ENCODE results near the gene PER2. TPM values are rescaled to one million over a fixed set of nuclear protein-coding genes. Genes with fewer than 3 reads are reported as not detected.

The PER2 gene
- polyA plus RNA-seq, 4 donors: 2.2 to 16.5 (median 4.1) TPM

- DNase-seq: peak; percentile 68 to 71
- peak overlapping the region in 2 of 3 donors; percentile 42 to 61 for H3K27ac ChIP-seq (ENCODE audit: low read depth in 1 of 3, low read length in 2 of 3)
Observed at GRCh38 chr2:238305965-238306671, 17.7 kb upstream of the PER2 start.

GRCh38 chr2:238305092-238305862, 16.9 kb upstream of the PER2 start:
- no peaks in the 10 kb centered on the region for H3K27me3 ChIP-seq (ENCODE audit: control insufficient read depth in 3 of 3, insufficient read depth in 3 of 3, low read length in 3 of 3)
- WGBS, 3 donors: 58 to 76% (median 69%) methylated on average over 12 of the region's 12 CpGs
- peak in 1 of 2 donors; percentile 41 for DNase-seq

More at GRCh38 chr2:238305965-238306671, 17.7 kb upstream of the PER2 start:
- H3K4me3 ChIP-seq (ENCODE audit: low read depth in 1 of 3, low read length in 3 of 3): no peak overlapping the region
- no peaks in the 10 kb centered on the region for H3K27me3 ChIP-seq (ENCODE audit: control insufficient read depth in 3 of 3, insufficient read depth in 3 of 3, low read length in 3 of 3)
- H3K4me1 ChIP-seq (ENCODE audit: control insufficient read depth in 3 of 3, insufficient read depth in 2 of 3, low read depth in 1 of 3, low read length in 2 of 3): peaks cover 0 to 15% (median 2%) of the 10 kb centered on the region in 3 donors
- 24 to 63% (median 45%) methylated on average over 11 of the region's 11 CpGs for WGBS, 3 donors
- H3K36me3 ChIP-seq (ENCODE audit: control insufficient read depth in 3 of 3, insufficient read depth in 2 of 3, low read depth in 1 of 3, low read length in 3 of 3): no peaks in the 10 kb centered on the region
- no peaks in the 10 kb centered on the region for H3K9me3 ChIP-seq (ENCODE audit: control insufficient read depth in 2 of 2, insufficient read depth in 1 of 2, low read depth in 1 of 2, low read length in 1 of 2)
- FAIRE-seq: no peak

DNA sequence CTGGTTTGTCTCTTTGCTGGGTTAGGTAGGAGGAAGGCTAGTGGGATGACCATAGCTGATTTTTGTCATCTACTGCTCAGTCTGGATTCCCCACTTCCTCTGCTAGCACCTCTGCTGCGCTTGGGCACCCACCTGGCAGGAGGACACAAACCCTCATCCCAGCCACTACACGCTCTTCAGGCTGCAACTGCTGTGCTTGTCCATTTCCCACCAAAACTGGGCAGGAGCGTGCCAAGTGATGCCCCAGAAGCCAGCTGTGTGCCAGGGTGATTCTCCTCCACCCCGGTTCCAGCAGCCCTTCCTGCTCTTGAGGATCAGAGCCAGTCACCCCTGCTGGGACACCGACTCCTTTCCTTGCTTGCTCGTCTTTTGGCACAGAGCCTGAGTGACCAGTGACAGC, 15.7 kb upstream of the PER2 start:
- H3K27ac ChIP-seq (ENCODE audit: low read depth in 1 of 3, low read length in 2 of 3): no peak overlapping the region
- H3K27me3 ChIP-seq (ENCODE audit: control insufficient read depth in 3 of 3, insufficient read depth in 3 of 3, low read length in 3 of 3): no peaks in the 10 kb centered on the region
- FAIRE-seq (no peak), DNase-seq (no peak)
- whole genome bisulfite sequencing, 3 donors: 92 to 96% (median 93%) methylated on average over 6 of the region's 6 CpGs
- H3K4me3 ChIP-seq (ENCODE audit: low read depth in 1 of 3, low read length in 3 of 3): no peak overlapping the region
- H3K36me3 ChIP-seq (ENCODE audit: control insufficient read depth in 3 of 3, insufficient read depth in 2 of 3, low read depth in 1 of 3, low read length in 3 of 3): no peaks in the 10 kb centered on the region
- H3K9me3 ChIP-seq (ENCODE audit: control insufficient read depth in 2 of 2, insufficient read depth in 1 of 2, low read depth in 1 of 2, low read length in 1 of 2): no peaks in the 10 kb centered on the region
- H3K4me1 ChIP-seq (ENCODE audit: control insufficient read depth in 3 of 3, insufficient read depth in 2 of 3, low read depth in 1 of 3, low read length in 2 of 3): peaks cover 0 to 33% (median 2%) of the 10 kb centered on the region in 3 donors

More at GRCh38 chr2:238305092-238305862, 16.9 kb upstream of the PER2 start:
- no peak for FAIRE-seq
- Histone ChIP-seq H3K9me3 (ENCODE audit: control insufficient read depth in 2 of 2, insufficient read depth in 1 of 2, low read depth in 1 of 2, low read length in 1 of 2) (no peaks in the 10 kb centered on the region), H3K36me3 (ENCODE audit: control insufficient read depth in 3 of 3, insufficient read depth in 2 of 3, low read depth in 1 of 3, low read length in 3 of 3) (no peaks in the 10 kb centered on the region), H3K27ac (ENCODE audit: low read depth in 1 of 3, low read length in 2 of 3) (no peak overlapping the region), H3K4me3 (ENCODE audit: low read depth in 1 of 3, low read length in 3 of 3) (no peak overlapping the region), H3K4me1 (ENCODE audit: control insufficient read depth in 3 of 3, insufficient read depth in 2 of 3, low read depth in 1 of 3, low read length in 2 of 3) (peaks cover 0 to 22% (median 2%) of the 10 kb centered on the region in 3 donors)

GRCh38 chr2:238302751-238303150, 14.3 kb upstream of the PER2 start:
- WGBS, 3 donors: 80 to 92% (median 87%) methylated on average over 9 of the region's 9 CpGs
- Histone ChIP-seq H3K27me3 (ENCODE audit: control insufficient read depth in 3 of 3, insufficient read depth in 3 of 3, low read length in 3 of 3) (no peaks in the 10 kb centered on the region), H3K36me3 (ENCODE audit: control insufficient read depth in 3 of 3, insufficient read depth in 2 of 3, low read depth in 1 of 3, low read length in 3 of 3) (no peaks in the 10 kb centered on the region), H3K4me1 (ENCODE audit: control insufficient read depth in 3 of 3, insufficient read depth in 2 of 3, low read depth in 1 of 3, low read length in 2 of 3) (peaks cover 0 to 33% (median 2%) of the 10 kb centered on the region in 3 donors), H3K4me3 (ENCODE audit: low read depth in 1 of 3, low read length in 3 of 3) (no peak overlapping the region), H3K9me3 (ENCODE audit: control insufficient read depth in 2 of 2, insufficient read depth in 1 of 2, low read depth in 1 of 2, low read length in 1 of 2) (no peaks in the 10 kb centered on the region), H3K27ac (ENCODE audit: low read depth in 1 of 3, low read length in 2 of 3) (no peak overlapping the region)
- no peak for DNase-seq
- no peak for FAIRE-seq

GRCh38 chr2:238302087-238302486, 13.7 kb upstream of the PER2 start:
- DNase-seq (no peak), FAIRE-seq (no peak)
- H3K27ac ChIP-seq (ENCODE audit: low read depth in 1 of 3, low read length in 2 of 3): no peak overlapping the region
- peaks cover 0 to 33% (median 2%) of the 10 kb centered on the region in 3 donors for H3K4me1 ChIP-seq (ENCODE audit: control insufficient read depth in 3 of 3, insufficient read depth in 2 of 3, low read depth in 1 of 3, low read length in 2 of 3)
- no peak overlapping the region for H3K4me3 ChIP-seq (ENCODE audit: low read depth in 1 of 3, low read length in 3 of 3)
- H3K36me3 ChIP-seq (ENCODE audit: control insufficient read depth in 3 of 3, insufficient read depth in 2 of 3, low read depth in 1 of 3, low read length in 3 of 3): no peaks in the 10 kb centered on the region
- H3K9me3 ChIP-seq (ENCODE audit: control insufficient read depth in 2 of 2, insufficient read depth in 1 of 2, low read depth in 1 of 2, low read length in 1 of 2): no peaks in the 10 kb centered on the region
- no peaks in the 10 kb centered on the region for H3K27me3 ChIP-seq (ENCODE audit: control insufficient read depth in 3 of 3, insufficient read depth in 3 of 3, low read length in 3 of 3)
- WGBS, 3 donors: 81 to 88% (median 87%) methylated on average over 3 of the region's 3 CpGs

DNA sequence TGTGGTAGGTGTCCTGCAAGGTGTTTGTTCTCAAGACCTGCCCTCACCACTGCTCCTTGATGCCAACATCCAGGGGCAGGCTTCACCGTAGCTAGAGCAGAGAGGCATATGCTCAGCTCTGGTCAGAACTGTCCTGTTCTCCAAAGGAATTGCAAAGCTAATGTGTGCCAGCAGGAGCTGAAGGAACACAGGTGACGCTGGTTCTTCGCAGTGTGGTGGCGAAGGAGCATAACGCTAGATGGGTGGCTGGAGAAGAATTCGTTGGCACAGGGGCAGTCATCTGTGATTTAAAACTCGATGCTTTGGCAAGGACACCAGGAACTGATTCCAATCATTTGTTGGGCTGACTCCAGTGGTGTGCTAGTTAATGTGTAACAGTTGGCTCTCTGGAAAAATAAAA, 11.4 kb upstream of the PER2 start:
- Histone ChIP-seq H3K4me3 (ENCODE audit: low read depth in 1 of 3, low read length in 3 of 3) (no peak overlapping the region), H3K27me3 (ENCODE audit: control insufficient read depth in 3 of 3, insufficient read depth in 3 of 3, low read length in 3 of 3) (no peaks in the 10 kb centered on the region), H3K36me3 (ENCODE audit: control insufficient read depth in 3 of 3, insufficient read depth in 2 of 3, low read depth in 1 of 3, low read length in 3 of 3) (peaks cover 0 to 2% (median 0%) of the 10 kb centered on the region in 3 donors), H3K4me1 (ENCODE audit: control insufficient read depth in 3 of 3, insufficient read depth in 2 of 3, low read depth in 1 of 3, low read length in 2 of 3) (peaks cover 0 to 21% (median 0%) of the 10 kb centered on the region in 3 donors), H3K27ac (ENCODE audit: low read depth in 1 of 3, low read length in 2 of 3) (peak overlapping the region in 2 of 3 donors; percentile 51 to 77), H3K9me3 (ENCODE audit: control insufficient read depth in 2 of 2, insufficient read depth in 1 of 2, low read depth in 1 of 2, low read length in 1 of 2) (no peaks in the 10 kb centered on the region)
- DNase-seq: peak; percentile 60 to 78
- FAIRE-seq: no peak
- 11 to 44% (median 32%) methylated on average over 7 of the region's 7 CpGs for WGBS, 3 donors

DNA sequence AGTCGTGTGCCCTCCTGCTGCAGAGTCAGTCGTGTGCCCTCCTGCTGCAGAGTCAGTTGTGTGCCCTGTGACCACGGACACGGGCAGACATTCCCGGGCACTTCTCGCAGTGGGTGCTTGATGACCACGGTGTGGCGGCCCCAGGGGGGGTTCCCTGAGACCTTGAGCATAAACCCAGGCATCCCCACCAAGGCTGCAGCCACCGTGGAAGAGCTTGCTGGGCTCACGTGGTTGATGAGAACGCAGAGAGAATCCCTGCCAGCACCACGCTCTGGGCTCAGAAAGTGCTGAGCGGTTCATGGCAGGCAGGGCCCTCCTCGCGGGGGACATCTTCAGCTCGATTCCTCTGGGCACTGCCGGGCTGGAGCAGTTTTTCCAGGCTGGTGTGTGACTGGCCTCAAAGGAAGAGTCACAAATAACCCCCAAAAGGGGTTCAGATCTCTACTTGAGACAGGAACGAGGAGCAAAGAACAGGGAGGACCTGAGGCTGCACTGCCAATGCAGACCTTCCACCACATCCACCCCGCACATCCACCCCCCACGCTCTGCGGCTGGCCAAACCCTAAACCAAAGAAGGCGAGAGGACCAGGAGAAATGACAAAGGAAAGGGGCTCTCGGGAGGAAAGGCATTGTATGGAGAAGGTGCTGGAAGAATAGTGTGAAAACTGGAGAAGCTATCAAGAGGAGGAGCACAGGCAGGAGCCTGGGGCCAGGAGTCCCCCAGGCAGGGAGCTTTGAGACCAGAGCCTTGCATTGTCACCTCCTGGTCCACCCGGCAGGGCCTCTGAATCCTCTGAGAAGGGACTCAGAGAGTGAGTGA, 8.4 kb upstream of the PER2 start:
- FAIRE-seq (no peak), DNase-seq (no peak)
- H3K36me3 ChIP-seq (ENCODE audit: control insufficient read depth in 3 of 3, insufficient read depth in 2 of 3, low read depth in 1 of 3, low read length in 3 of 3): peaks cover 0 to 4% (median 0%) of the 10 kb centered on the region in 3 donors
- no peaks in the 10 kb centered on the region for H3K9me3 ChIP-seq (ENCODE audit: control insufficient read depth in 2 of 2, insufficient read depth in 1 of 2, low read depth in 1 of 2, low read length in 1 of 2)
- H3K27ac ChIP-seq (ENCODE audit: low read depth in 1 of 3, low read length in 2 of 3): no peak overlapping the region
- peaks cover 0 to 31% (median 3%) of the 10 kb centered on the region in 3 donors for H3K4me1 ChIP-seq (ENCODE audit: control insufficient read depth in 3 of 3, insufficient read depth in 2 of 3, low read depth in 1 of 3, low read length in 2 of 3)
- no peak overlapping the region for H3K4me3 ChIP-seq (ENCODE audit: low read depth in 1 of 3, low read length in 3 of 3)
- 77 to 81% (median 80%) methylated on average over 22 to 24 of the region's 24 CpGs for WGBS, 3 donors
- H3K27me3 ChIP-seq (ENCODE audit: control insufficient read depth in 3 of 3, insufficient read depth in 3 of 3, low read length in 3 of 3): no peaks in the 10 kb centered on the region

Measured in small intestine (tissue), 7 donors.